ENCODE measurements around the gene GATA3. TPM values are rescaled to one million over a fixed set of nuclear protein-coding genes. Genes with fewer than 3 reads are reported as not detected.

GATA3 gene
- polyA plus RNA-seq, 1 experiment: not detected

GRCh38 chr10:8121201-8121890 lies 66.9 kb downstream of the GATA3 start:
- ChIA-PET CTCF (no interaction called here), POLR2A (no interaction called here)
- no peaks in the 10 kb centered on the region for H3K9me3 ChIP-seq (ENCODE audit: control insufficient read depth, insufficient read depth, low read length)
- no peak overlapping the region for H3K27ac ChIP-seq (ENCODE audit: low read depth, low read length)
- no peak for DNase-seq (ENCODE audit: low read depth, low spot score)
- TF ChIP-seq CTCF (IDR thresholded peaks at IDR 0.05; ENCODE audit: low read depth, low read length): no peak
- H3K27me3 ChIP-seq (ENCODE audit: control insufficient read depth, insufficient read depth, low read length): no peaks in the 10 kb centered on the region
- H3K4me3 ChIP-seq (ENCODE audit: low read depth, low read length): no peak overlapping the region

- no peak for DNase-seq (ENCODE audit: low read depth, low spot score)
- ChIA-PET POLR2A (no interaction called here), CTCF (no interaction called here)
- Histone ChIP-seq H3K27ac (ENCODE audit: low read depth, low read length) (no peak overlapping the region), H3K4me3 (ENCODE audit: low read depth, low read length) (no peak overlapping the region), H3K27me3 (ENCODE audit: control insufficient read depth, insufficient read depth, low read length) (no peaks in the 10 kb centered on the region), H3K9me3 (ENCODE audit: control insufficient read depth, insufficient read depth, low read length) (no peaks in the 10 kb centered on the region)
- TF ChIP-seq CTCF (IDR thresholded peaks at IDR 0.05; ENCODE audit: low read depth, low read length): no peak
Observed at GRCh38 chr10:8122611-8123369, 68.3 kb downstream of the GATA3 start.

- ChIA-PET CTCF (no interaction called here), POLR2A (no interaction called here)
- H3K4me3 ChIP-seq (ENCODE audit: low read depth, low read length): no peak overlapping the region
- TF ChIP-seq CTCF (IDR thresholded peaks at IDR 0.05; ENCODE audit: low read depth, low read length): no peak
- H3K27ac ChIP-seq (ENCODE audit: low read depth, low read length): no peak overlapping the region
- H3K27me3 ChIP-seq (ENCODE audit: control insufficient read depth, insufficient read depth, low read length): no peaks in the 10 kb centered on the region
- no peak for DNase-seq (ENCODE audit: low read depth, low spot score)
- no peaks in the 10 kb centered on the region for H3K9me3 ChIP-seq (ENCODE audit: control insufficient read depth, insufficient read depth, low read length)
Observed at GRCh38 chr10:8124436-8124835, 69.9 kb downstream of the GATA3 start.

Other genes with a start within 250 kb of the GATA3 start
- 2.3 and 3.1 TPM in 2 replicates for gene TAF3, start 236.2 kb upstream of the GATA3 start, polyA plus RNA-seq (2011; rRNA removed)